ENCODE results near the gene LYZL1. TPM values are rescaled to one million over a fixed set of nuclear protein-coding genes. Genes with fewer than 3 reads are reported as not detected.
"Not testable (repeated sequence)": the region's sequence is repeated elsewhere in the genome, so short reads cannot be mapped to it uniquely, and the experiment has no call there.

Gene LYZL1
- not detected for total RNA-seq

- DNase-seq (ENCODE audit: low spot score); ATAC-seq; intact Hi-C loops (cut with DNase I): not testable (repeated sequence)
Observed at GRCh38 chr10:29288906-29289305, at the start of gene LYZL1. TSS of gene LYZL1 (plus strand) at chr10:29289070. CDS start at chr10:29291868, 2,798 bp downstream.

- peak; percentile 73 for ATAC-seq
- DNase-seq (ENCODE audit: low spot score) = no peak
- intact Hi-C loops (cut with DNase I) = no loop called here
Observed at GRCh38 chr10:29239569-29240472, 49.0 kb upstream of the LYZL1 start.

- DNase-seq (ENCODE audit: low spot score) (no peak), ATAC-seq (peak; percentile 14)
Observed at GRCh38 chr10:29240986-29241660, 47.7 kb upstream of the LYZL1 start.

GRCh38 chr10:29241925-29242324 is 46.9 kb upstream of the LYZL1 start:
- intact Hi-C loops (cut with DNase I) = no loop called here
- DNase-seq (ENCODE audit: low spot score) = no peak
- no peak for ATAC-seq

More at GRCh38 chr10:29240986-29241660, 47.7 kb upstream of the LYZL1 start:
- intact Hi-C loops (cut with DNase I) = no loop called here

- ATAC-seq (no peak), DNase-seq (ENCODE audit: low spot score) (no peak)
- intact Hi-C loops (cut with DNase I) = no loop called here
Observed at GRCh38 chr10:29243066-29243465, 45.8 kb upstream of the LYZL1 start.

GRCh38 chr10:29243750-29244149 is 45.1 kb upstream of the LYZL1 start:
- intact Hi-C loops (cut with DNase I) = no loop called here
- DNase-seq (ENCODE audit: low spot score) (no peak), ATAC-seq (no peak)

- ATAC-seq (no peak), DNase-seq (ENCODE audit: low spot score) (no peak)
- intact Hi-C loops (cut with DNase I) = no loop called here
Observed at GRCh38 chr10:29244978-29245377, 43.9 kb upstream of the LYZL1 start.

- ATAC-seq = peak; percentile 91
- peak; percentile 73 for DNase-seq (ENCODE audit: low spot score)
- intact Hi-C loops (cut with DNase I) = no loop called here
Observed at GRCh38 chr10:29245476-29245875, 43.4 kb upstream of the LYZL1 start.

GRCh38 chr10:29246449-29246848 is 42.4 kb upstream of the LYZL1 start:
- ATAC-seq = no peak
- intact Hi-C loops (cut with DNase I) = no loop called here
- DNase-seq (ENCODE audit: low spot score) = no peak

- DNase-seq (ENCODE audit: low spot score) = no peak
- intact Hi-C loops (cut with DNase I) = no loop called here
- ATAC-seq = no peak
Observed at GRCh38 chr10:29248158-29248557, 40.7 kb upstream of the LYZL1 start.

- no peak for DNase-seq (ENCODE audit: low spot score)
- intact Hi-C loops (cut with DNase I) = no loop called here
- ATAC-seq = no peak
Observed at GRCh38 chr10:29249018-29249417, 39.9 kb upstream of the LYZL1 start.

GRCh38 chr10:29250066-29250465 is 38.8 kb upstream of the LYZL1 start:
- no peak for ATAC-seq
- intact Hi-C loops (cut with DNase I) = no loop called here

GRCh38 chr10:29252811-29253689 is 35.8 kb upstream of the LYZL1 start:
- ATAC-seq (no peak), DNase-seq (ENCODE audit: low spot score) (no peak)
- intact Hi-C loops (cut with DNase I) = no loop called here

More at GRCh38 chr10:29250066-29250465, 38.8 kb upstream of the LYZL1 start:
- DNase-seq (ENCODE audit: low spot score) = no peak

GRCh38 chr10:29253690-29254029 is 35.2 kb upstream of the LYZL1 start:
- ATAC-seq = no peak
- intact Hi-C loops (cut with DNase I) = no loop called here

GRCh38 chr10:29254123-29255046 is 34.5 kb upstream of the LYZL1 start:
- intact Hi-C loops (cut with DNase I) = no loop called here
- no peak for ATAC-seq

More at GRCh38 chr10:29253690-29254029, 35.2 kb upstream of the LYZL1 start:
- no peak for DNase-seq (ENCODE audit: low spot score)

GRCh38 chr10:29255104-29255503 is 33.8 kb upstream of the LYZL1 start:
- ATAC-seq = no peak

More at GRCh38 chr10:29254123-29255046, 34.5 kb upstream of the LYZL1 start:
- DNase-seq (ENCODE audit: low spot score) = no peak

GRCh38 chr10:29256019-29256418 is 32.9 kb upstream of the LYZL1 start:
- intact Hi-C loops (cut with DNase I) = no loop called here
- ATAC-seq (no peak), DNase-seq (ENCODE audit: low spot score) (no peak)

More at GRCh38 chr10:29255104-29255503, 33.8 kb upstream of the LYZL1 start:
- DNase-seq (ENCODE audit: low spot score) = no peak
- intact Hi-C loops (cut with DNase I) = no loop called here

GRCh38 chr10:29256586-29256985 is 32.3 kb upstream of the LYZL1 start:
- DNase-seq (ENCODE audit: low spot score) (no peak), ATAC-seq (no peak)
- intact Hi-C loops (cut with DNase I) = no loop called here
